ENCODE results near the gene TULP1. TPM values are rescaled to one million over a fixed set of nuclear protein-coding genes. Genes with fewer than 3 reads are reported as not detected.

TULP1 gene
- total and polyA plus RNA-seq, 2 experiments from 2014 or later = not detected

GRCh38 chr6:35489995-35490791, 22.5 kb downstream of the TULP1 start:
- peaks cover 99% of the 10 kb centered on the region for H3K79me2 ChIP-seq (ENCODE audit: insufficient read depth)
- TF ChIP-seq EZH2phosphoT487 (IDR thresholded peaks at IDR 0.05; ENCODE audit: insufficient read depth, low read depth) (no peak), EZH2 (IDR thresholded peaks at IDR 0.05; ENCODE audit: insufficient read depth, poor library complexity, severe bottlenecking) (no peak)
- peak overlapping the region; percentile 62 for H2AFZ ChIP-seq
- H3K36me3 ChIP-seq (ENCODE audit: low read depth) = no peaks in the 10 kb centered on the region
- peak; percentile 75 for DNase-seq
- peak overlapping the region; percentile 40 for H3K4me3 ChIP-seq
- WGBS, 2 experiments (ENCODE audit: low coverage in 1 of 2, low lambda C conversion rate in 2 of 2, missing lambda C conversion rate in 2 of 2) = 9 to 18% methylated on average over 16 to 26 of the region's 28 CpGs
- H3K27ac ChIP-seq = no peak overlapping the region
- peaks cover 25% of the 10 kb centered on the region for H3K4me1 ChIP-seq (ENCODE audit: insufficient read depth)
- no peaks in the 10 kb centered on the region for H3F3A ChIP-seq (ENCODE audit: insufficient read depth)
- H3K4me2 ChIP-seq (ENCODE audit: unreplicated experiment) = peak overlapping the region; percentile 67
- no peaks in the 10 kb centered on the region for H3K9me2 ChIP-seq (ENCODE audit: insufficient read depth)
- H3K27me3 ChIP-seq (replicated peaks; ENCODE audit: insufficient read depth) = no peaks in the 10 kb centered on the region
- H3K9me3 ChIP-seq (ENCODE audit: low read depth) = no peaks in the 10 kb centered on the region
- in situ Hi-C loops (cut with MboI) = no loop called here
- 0 out of 2 replicates have a peak overlapping the region, but pooled peaks have one; percentile 37 for H3K9ac ChIP-seq
- no peaks in the 10 kb centered on the region for H4K20me1 ChIP-seq (ENCODE audit: insufficient read depth)

GRCh38 chr6:35489066-35489465, 23.6 kb downstream of the TULP1 start:
- Histone ChIP-seq H3K27ac (no peak overlapping the region), H3K9me2 (ENCODE audit: insufficient read depth) (no peaks in the 10 kb centered on the region), H2AFZ (no peak overlapping the region), H3K27me3 (replicated peaks; ENCODE audit: insufficient read depth) (no peaks in the 10 kb centered on the region), H3K79me2 (ENCODE audit: insufficient read depth) (peaks cover 91% of the 10 kb centered on the region), H3K9ac (no peak overlapping the region), H3F3A (ENCODE audit: insufficient read depth) (no peaks in the 10 kb centered on the region), H3K4me3 (no peak overlapping the region), H4K20me1 (ENCODE audit: insufficient read depth) (no peaks in the 10 kb centered on the region), H3K4me2 (ENCODE audit: unreplicated experiment) (no peak overlapping the region), H3K9me3 (ENCODE audit: low read depth) (no peaks in the 10 kb centered on the region), H3K4me1 (ENCODE audit: insufficient read depth) (peaks cover 31% of the 10 kb centered on the region), H3K36me3 (ENCODE audit: low read depth) (no peaks in the 10 kb centered on the region)
- DNase-seq = no peak
- in situ Hi-C loops (cut with MboI) = no loop called here
- WGBS, 2 experiments (ENCODE audit: low coverage in 1 of 2, low lambda C conversion rate in 2 of 2, missing lambda C conversion rate in 2 of 2) = 100% methylated on average over 1 of the region's 1 CpG
- TF ChIP-seq EZH2 (IDR thresholded peaks at IDR 0.05; ENCODE audit: insufficient read depth, poor library complexity, severe bottlenecking) (no peak), EZH2phosphoT487 (IDR thresholded peaks at IDR 0.05; ENCODE audit: insufficient read depth, low read depth) (no peak)

GRCh38 chr6:35488517-35488862, 24.2 kb downstream of the TULP1 start:
- Histone ChIP-seq H3K79me2 (ENCODE audit: insufficient read depth) (peaks cover 85% of the 10 kb centered on the region), H3K4me3 (no peak overlapping the region), H4K20me1 (ENCODE audit: insufficient read depth) (no peaks in the 10 kb centered on the region), H3K27me3 (replicated peaks; ENCODE audit: insufficient read depth) (no peaks in the 10 kb centered on the region), H3K4me2 (ENCODE audit: unreplicated experiment) (no peak overlapping the region), H3K4me1 (ENCODE audit: insufficient read depth) (peaks cover 31% of the 10 kb centered on the region), H3F3A (ENCODE audit: insufficient read depth) (no peaks in the 10 kb centered on the region), H2AFZ (no peak overlapping the region), H3K9me3 (ENCODE audit: low read depth) (no peaks in the 10 kb centered on the region), H3K27ac (no peak overlapping the region), H3K36me3 (ENCODE audit: low read depth) (no peaks in the 10 kb centered on the region), H3K9ac (no peak overlapping the region), H3K9me2 (ENCODE audit: insufficient read depth) (no peaks in the 10 kb centered on the region)
- TF ChIP-seq EZH2 (IDR thresholded peaks at IDR 0.05; ENCODE audit: insufficient read depth, poor library complexity, severe bottlenecking) (no peak), EZH2phosphoT487 (IDR thresholded peaks at IDR 0.05; ENCODE audit: insufficient read depth, low read depth) (no peak)
- no peak for DNase-seq
- 69 to 72% methylated on average over 9 of the region's 9 CpGs for WGBS, 2 experiments (ENCODE audit: low coverage in 1 of 2, low lambda C conversion rate in 2 of 2, missing lambda C conversion rate in 2 of 2)
- in situ Hi-C loops (cut with MboI) = no loop called here

GRCh38 chr6:35487658-35488516, 24.8 kb downstream of the TULP1 start:
- H3K4me3 ChIP-seq = no peak overlapping the region
- DNase-seq = peak; percentile 37
- no peak overlapping the region for H3K4me2 ChIP-seq (ENCODE audit: unreplicated experiment)
- no peaks in the 10 kb centered on the region for H3K9me2 ChIP-seq (ENCODE audit: insufficient read depth)
- no peaks in the 10 kb centered on the region for H3K9me3 ChIP-seq (ENCODE audit: low read depth)
- H3K36me3 ChIP-seq (ENCODE audit: low read depth) = no peaks in the 10 kb centered on the region
- 69 to 72% methylated on average over 9 of the region's 9 CpGs for WGBS, 2 experiments (ENCODE audit: low coverage in 1 of 2, low lambda C conversion rate in 2 of 2, missing lambda C conversion rate in 2 of 2)
- no peaks in the 10 kb centered on the region for H3F3A ChIP-seq (ENCODE audit: insufficient read depth)
- H2AFZ ChIP-seq = no peak overlapping the region
- H3K27ac ChIP-seq = no peak overlapping the region
- no peak overlapping the region for H3K9ac ChIP-seq
- no peaks in the 10 kb centered on the region for H4K20me1 ChIP-seq (ENCODE audit: insufficient read depth)
- H3K4me1 ChIP-seq (ENCODE audit: insufficient read depth) = peaks cover 31% of the 10 kb centered on the region
- peaks cover 79% of the 10 kb centered on the region for H3K79me2 ChIP-seq (ENCODE audit: insufficient read depth)
- no peaks in the 10 kb centered on the region for H3K27me3 ChIP-seq (replicated peaks; ENCODE audit: insufficient read depth)
- in situ Hi-C loops (cut with MboI) = no loop called here
- TF ChIP-seq EZH2phosphoT487 (IDR thresholded peaks at IDR 0.05; ENCODE audit: insufficient read depth, low read depth) = no peak
